HG02571 (cell line): ENCODE results near the gene TMEM208.

Source experiments
- ATAC-seq: cut with Tn5 transposase; IDR thresholded peaks from one replicate; pipeline ENCODE4 v1.9.1; 2021; ENCODE audit warnings: mild to moderate bottlenecking, moderate library complexity; ENCODE audit not compliant: unreplicated experiment

TMEM208 gene

DNA sequence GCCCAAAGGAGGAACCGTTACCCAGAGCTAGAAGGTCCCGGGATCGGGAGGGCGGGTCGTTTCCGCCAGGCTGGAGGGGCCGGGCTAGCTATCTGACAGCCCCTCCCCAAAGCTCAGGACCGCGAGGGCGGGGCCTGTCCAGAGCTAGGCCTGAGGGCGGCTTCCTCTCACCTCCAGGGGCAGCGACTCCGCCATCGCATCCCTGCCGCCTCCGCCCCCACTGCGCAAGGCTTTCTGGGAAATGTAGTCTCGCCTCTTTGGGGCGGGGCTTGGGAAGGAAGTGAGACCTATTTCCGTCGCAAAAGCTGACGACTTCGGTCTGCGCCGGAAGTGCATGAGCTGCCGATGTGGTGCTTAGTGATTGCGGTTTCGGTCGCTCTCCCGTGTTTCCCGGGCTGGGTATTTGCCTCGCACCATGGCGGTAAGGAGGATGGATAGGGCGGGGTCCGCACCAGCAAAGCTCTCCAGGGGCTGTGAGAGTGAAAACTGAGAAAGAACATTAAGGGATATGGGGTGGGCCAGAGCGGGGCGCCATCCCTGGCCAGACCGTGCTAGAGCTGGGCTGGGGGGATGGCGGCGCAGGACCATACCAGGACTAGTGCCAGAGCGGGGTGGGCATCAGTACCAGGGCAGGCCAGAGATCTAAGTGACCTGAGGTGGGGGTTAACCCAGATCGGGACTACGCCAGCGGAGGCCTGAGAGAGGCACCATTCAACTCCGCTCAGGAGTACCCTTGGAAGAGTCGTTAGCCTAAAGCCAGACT is at the start of gene TMEM208:
TSS of gene TMEM208 (plus strand) at position 327 of the 763 bp plus-strand sequence. CDS start at position 416, 89 bp downstream.
- ATAC-seq: peak; percentile 92

DNA sequence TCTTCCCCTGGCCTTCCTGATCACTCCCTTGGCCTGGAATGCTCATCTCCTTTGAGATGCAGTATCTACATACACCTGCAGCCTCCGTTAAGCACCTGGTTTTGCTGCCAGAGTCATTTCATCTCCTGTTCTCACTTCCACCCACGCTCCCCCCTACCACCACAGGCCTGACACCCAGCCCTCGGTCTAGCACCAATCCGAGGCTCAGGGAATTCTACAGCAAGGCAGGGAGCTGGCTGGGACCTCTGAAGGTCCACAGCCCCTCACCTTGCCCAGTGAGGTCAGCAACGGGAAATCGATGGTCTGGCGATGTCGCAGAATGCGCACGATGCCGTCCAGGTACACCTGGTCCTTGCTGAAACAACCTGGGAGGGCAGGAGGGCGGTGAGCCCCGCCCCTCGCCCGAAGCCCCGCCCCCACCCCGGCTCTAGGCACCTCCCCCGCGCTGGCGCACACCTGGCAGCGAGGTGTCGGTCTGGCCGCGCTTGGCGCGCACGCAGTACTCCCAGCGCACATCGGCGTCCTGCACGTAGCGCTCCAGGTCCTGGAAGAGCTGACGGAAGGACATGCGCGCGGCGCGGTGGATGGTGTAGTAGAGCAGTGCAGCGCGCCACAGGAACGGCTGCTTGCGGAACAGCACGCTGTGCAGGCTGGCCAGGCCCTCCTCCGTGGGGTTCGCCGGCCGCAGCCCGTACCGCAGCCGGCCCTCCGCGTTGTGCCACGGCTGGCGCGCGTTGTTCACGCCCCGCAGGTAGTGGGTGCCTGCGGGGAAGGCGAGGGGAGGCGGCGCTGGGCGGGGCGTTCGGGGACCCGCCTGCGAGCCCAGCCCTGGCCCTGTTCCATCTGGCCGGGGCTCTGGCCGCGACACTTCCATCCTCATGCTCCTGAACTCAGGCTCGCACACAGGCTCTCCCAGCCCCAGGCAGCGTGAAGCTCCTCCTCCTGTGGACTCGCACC is 48.9 kb upstream of the TMEM208 start:
- no peak for ATAC-seq

DNA sequence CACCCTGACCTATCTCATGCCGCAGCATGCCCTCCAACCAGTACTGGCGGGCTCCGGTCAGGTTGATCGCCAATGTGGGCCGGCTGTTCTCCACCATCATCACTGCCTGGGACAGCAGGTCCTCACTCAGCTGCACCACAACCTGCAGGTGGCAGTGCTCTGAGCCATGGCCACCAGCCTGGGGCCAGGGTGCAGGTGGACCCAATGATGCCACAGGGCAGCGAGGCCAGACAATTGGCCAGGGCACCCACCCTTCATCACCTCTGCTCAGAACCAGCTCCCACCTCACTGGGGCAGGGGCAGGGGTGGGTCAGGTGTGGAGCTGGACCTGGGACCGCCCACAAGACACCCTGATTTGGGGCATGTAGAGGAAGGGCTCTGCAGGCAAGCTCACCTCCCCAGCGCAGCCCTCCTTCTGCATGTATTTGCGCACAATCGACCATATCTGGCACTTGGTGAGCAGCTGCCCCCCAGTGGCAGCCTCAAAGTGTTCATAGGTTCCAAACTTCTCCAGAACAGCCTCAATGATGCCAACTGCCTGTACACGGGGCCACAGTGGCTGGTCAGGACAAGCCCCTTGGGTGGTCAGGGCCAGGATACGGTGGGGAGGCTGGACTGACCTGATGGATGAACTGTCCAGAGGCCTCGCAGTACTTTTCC is 47.4 kb upstream of the TMEM208 start:
- ATAC-seq: no peak

DNA sequence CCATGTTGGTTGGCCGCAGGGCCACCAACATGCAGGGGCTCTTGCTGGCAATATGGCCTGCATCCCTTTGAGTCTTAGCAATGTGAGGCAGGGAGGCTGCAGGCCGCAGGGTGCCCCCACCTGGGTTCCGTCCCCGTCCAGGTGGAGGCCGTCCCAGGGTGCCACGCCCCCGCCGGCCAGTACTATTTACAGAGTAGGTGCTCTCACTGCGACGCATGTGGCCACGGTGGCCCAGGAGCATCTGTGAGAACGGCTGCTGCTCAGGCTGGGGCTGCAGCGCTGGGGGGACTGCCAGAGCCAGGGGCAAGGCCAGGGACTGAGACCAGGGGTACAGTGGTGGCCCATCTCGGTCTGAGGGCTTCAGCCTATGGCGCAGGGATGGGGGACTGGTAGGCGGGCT is 46.8 kb upstream of the TMEM208 start:
- no peak for ATAC-seq

DNA sequence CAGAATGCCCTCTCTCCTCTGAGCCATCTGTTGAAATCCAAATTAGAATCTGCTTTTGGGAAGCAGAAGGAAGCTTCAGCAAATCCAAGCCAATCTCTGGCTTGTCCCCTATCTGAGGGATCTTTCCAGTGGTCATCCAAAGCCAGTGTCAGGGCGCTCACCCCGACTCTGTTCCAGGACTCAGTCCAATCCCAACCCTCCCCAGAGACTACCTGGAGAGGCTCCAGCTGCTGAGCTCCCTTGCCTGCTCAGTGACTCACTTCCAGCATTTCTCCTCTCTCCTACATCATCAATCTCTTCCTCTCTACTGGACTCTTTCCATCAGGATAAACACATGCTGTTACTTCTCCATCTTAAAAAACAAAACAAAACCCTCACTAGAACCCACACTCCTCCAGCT is 45.6 kb upstream of the TMEM208 start:
- ATAC-seq: no peak

DNA sequence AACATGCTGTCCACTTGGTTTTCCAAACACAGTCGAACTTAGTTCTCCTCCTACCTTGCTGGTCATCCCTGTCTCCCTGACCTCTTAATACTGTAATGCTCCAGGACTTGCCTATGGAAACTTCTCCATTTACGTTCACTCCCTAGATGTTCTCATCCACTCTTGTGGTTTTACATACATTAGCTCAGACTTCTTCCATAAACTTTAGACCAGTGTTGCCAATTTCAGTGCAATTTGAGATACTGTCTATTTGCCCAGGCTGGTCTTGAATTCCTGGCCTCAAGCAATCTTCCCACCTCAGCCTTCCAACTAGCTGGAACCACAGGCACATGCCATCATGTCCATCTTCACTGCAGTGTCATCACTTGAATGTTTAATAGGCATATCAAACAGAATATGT is 44.6 kb upstream of the TMEM208 start:
- ATAC-seq: no peak

DNA sequence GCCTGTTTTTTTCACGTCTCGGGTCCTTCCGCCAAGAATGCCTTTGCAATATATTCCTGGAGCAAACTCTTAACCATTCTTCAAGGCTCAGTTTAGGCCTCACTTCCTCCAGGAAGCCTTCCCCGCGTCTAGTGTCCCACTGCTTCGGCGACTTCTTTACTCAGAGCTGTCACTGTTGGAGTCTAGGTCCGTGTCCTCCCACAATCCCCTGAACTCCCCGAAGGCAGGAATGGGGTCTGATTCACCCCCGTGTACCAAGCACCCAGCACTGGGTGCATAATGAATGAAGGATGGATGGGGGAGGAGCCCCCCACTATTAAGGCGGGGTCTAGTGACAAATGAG is 43.7 kb upstream of the TMEM208 start:
- no peak for ATAC-seq

DNA sequence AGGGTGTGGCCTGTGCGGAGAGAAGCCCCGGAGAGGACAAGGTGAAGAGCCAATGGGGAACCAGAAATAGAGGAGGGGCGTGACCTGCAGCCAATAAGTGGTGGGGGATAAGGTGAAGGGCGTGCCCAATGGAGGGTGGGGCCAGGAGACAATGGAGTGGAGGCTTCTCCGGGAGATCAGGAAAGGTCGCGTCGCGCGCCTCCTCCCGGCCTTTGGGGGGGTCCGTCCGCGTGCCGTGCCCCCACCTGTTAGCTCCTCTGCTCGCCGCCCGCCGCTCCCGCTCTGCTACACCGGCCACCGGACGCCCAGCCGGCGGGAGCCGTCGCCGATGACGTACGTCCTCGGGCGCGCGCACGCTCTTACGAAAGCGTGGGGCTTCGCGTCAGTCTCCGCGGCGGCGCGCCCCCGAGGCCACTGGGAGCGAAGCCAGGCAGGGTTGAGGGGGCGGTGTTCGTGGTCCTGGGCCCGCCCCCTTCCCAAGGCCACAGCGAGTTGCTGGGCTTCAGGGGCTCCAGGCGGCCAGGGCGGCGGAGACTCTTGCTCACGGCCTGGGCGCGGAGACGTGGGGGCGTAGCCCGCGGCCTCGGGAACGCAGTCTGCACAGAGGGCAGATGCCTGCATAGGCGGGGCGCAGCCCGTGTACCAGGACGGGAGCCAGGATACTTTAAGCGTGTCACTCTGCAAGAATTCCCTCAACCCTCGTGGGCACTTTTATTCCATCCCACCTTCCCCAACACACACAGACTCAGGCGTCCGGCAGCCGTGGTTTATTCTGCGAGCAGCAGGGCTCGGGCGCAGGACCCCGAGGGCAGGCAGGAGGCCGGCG is 43.1 kb upstream of the TMEM208 start, which contains the start of gene MATCAP1:
TSS of gene MATCAP1 (minus strand) at position 337 of the 826 bp plus-strand sequence. CDS start 3,353 bp downstream, outside the sequence.
- peak; percentile 87 for ATAC-seq

DNA sequence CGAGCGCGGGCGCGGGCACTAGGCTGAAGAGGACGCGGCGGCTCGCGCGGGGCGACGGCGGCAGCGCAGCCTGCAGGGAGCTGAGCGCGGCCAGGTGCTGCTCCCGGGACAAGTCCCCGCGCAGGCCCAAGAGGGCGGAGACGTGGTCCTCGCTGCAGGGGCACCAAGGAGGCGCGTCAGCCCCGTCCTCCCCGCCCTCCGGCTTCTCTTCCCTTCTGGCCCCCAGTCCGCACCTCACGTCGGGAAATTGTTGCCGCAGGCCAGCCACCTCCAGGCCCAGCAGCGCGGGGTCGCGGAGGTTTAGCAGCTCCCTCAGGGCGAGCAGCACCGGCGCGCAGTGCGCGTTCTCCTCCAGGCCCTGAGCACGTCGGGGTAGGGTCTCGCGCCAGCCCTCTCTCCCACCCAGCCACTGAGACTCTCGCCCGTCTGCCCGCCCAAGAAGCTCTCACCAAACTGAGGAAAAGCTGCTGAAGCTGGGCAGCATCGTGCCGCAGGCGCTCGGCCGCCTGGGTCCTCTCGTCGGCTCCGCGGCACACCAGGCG is 42.4 kb upstream of the TMEM208 start:
- ATAC-seq: no peak

DNA sequence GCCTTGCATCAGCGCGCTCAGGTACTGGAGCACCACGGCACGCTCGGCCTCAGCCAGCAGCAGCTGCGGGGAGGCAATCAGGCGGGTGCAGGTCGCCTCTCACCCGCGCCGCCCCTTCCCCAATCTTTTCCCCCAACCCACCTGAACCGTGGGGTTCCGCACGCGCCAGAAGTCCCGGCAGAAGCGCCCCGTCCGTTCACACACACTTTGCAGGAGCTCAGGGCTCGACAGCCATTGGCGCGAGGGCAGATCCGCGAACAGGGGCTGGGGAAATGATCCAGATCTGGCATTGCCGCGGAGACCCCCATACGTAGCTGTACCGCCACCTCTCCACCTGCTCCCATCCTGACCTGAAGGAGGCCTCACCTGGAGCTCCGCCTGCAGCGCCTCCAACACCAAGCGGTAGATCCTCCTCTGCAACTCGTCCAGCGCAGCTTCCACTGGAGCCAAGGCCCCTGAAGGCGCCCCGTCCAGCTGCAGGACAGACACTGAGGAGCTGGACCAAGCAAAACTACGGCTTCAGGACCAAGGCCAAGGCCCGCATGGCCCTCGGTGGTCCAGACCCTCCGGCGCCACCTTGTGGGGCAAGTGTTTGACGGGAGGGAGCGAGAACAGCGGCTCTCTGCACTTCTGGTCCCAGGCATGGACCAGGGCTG is 41.8 kb upstream of the TMEM208 start:
- no peak for ATAC-seq

DNA sequence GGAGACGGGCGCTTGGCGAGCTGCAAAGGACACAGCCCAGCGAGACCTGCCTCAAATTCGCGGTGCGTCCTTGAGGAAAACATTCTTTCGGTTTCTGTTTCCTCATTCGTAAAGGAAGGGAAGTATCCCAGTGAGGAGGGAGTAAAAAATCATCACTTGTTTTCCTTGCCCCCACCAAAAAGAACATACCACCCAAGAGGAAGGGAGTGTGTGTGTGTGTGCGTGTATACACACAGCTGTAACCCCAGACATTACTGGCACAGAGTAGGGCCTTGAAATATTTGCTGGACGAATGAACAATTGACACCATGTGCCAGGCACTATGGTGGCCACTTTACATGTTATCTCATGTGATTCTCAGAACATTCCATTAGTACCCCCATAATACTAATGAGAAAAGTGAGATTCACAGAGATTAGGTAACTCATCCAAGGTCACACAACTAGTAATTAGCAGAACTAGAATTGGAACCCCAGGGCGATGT is 41.2 kb upstream of the TMEM208 start:
- no peak for ATAC-seq

DNA sequence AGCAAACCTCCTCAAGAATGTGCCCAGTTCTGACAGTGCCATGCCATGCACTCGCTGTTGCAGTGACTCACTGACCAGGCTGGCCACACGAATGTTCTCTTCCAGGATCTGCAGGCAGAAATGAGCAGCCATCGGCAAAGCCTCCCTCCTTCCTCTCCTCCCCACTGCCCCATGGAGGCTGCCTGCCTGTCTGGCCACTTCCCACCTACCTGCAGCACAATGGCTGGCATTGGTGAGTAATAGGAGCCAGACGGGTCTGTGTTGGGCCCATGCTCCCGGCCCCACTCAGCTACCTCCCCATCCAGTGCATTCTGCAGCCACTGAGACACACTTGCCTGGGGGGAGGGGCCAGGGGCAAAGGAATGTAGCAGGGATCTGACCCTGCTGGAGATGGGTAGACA is 40.4 kb upstream of the TMEM208 start:
- no peak for ATAC-seq

DNA sequence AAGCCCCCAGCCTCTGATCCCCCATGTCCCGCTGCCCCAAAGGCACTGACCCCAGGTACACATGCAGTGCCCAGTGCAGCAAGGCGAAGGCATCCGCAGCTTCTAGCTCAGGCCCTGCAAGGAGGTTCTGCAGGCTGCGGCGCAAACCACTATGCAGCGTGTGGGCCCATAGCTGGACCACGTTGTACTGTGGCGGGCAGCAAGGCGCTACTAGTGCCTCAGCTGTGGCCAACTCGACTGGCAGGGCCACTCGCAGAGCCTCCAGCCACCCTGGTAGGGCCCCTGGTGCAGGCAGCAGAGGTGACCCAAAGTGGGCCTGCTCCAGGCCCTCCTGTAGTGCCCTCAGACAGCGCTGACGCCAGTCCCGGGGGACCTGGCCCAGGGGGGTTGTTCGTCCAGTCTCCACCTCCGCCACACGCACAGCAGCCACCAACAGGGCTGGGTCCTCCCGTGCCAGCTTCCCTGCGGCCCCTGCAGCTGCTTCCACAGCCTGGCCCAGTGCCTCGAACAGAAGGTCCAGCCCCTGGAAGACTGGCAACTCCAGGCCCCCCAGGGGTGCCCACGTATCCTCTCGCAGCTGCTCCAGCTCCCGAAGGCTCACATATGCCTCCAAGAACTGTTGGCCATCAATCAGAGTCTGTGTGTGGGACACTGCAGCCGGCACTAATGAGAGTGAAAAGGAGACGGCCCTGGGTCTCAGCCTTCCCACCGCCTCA is 39.6 kb upstream of the TMEM208 start:
- ATAC-seq: no peak

DNA sequence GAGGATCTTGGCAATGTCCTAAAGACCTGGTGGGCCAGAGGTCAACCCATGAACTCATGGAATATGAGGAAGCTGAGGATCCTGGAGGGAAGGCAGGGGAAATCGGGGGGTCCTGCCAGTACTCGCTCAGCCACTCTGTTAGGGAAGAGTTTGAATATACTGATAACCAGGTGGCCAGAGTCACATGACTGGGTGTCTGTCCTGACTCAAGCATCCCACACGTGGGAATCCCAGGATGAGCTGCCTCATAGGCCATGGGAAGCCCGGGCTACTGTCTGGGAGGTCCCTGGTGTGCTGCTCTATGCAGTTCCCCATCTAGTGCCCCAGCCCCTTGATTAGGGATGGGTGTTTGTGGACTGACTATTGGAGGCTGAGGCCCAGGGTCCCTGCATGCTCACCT is 38.6 kb upstream of the TMEM208 start:
- ATAC-seq: no peak

DNA sequence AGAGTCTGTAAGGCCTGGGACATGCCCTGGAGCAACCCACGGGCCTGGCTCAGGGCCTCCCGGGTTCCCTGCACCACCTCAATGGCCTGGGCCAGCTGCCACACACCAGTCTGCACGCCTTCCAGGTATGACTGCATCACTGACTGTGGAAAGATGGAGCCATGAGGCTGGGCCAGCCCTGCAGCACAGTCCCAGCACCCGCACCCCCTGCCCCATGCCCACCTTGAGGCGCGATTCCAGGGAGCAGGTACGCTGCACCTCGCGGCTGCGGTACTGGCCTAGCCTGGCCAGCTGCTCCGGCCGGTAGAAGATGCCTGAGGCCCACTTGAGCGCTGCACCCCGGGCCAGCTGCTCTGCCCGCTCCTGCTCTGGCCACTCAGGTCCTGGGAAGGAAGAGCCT is 38.1 kb upstream of the TMEM208 start:
- ATAC-seq: no peak

DNA sequence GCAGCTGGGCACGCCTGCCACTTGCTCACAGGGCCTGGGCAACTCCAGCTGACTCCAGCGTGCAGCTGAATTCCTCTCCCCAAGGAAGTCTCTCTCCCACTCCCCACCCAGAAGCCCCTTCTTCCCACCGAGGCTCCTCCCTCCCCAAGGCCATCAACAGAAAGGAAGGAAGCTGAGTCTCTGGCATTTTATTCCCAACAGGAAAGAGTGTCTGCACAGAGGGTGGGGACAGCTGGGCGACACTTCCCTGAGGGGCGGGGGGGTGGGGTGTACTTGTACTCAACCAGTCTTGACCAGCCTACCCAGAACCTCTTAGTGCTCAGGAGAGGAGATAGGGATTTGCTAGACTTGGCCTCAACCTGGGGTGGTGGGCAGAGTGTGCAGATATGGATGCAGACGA is 36.9 kb upstream of the TMEM208 start, which contains the start of gene EXOC3L1:
TSS of gene EXOC3L1 (minus strand) at position 96 of the 400 bp plus-strand sequence. CDS start 460 bp downstream, outside the sequence.
- no peak for ATAC-seq

DNA sequence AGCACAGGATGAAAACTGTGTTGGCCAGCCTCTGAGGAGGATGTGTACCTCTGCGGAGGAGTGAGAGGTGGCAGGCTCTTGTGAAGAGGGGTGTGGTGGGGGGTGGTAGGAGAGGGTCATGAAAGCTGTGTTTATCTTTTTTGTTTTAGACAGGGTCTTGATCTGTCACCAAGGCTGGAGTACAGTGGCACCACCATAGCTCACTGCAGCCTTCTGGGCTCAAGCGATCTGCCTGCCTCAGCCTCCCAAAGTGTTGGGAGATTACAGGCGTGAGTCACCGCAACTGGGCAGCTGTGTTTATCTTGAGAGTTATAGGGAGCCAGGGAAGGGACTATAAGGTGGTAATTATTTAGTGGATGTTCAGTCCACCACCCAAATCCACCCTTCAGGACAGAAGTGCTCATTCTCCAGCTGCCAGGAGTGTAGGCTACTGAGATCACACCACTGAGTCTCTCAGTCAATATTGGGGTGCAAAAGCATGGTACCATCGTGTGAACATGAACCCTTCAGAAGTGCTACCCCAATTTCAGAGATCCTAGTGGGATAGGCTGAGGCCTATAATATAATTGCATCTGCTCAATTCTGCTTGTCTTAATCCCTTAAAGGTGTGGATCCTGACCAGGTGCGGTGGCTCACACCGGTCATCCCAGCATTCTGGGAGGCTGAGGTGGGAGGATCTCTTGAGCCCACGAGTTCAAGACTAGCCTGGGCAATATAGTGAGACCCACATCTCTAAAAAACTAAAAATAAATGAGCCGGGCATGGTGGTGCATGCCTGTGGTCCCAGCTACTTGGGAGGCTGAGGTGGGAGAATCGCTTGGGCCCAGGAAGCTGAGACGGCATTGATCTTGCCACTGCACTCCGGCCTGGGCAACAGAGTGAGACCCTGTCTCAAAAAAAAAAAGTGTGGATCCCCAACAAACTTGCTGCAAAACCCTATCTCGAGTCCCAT is 36.2 kb upstream of the TMEM208 start:
- ATAC-seq: no peak
